WTC11 (cell line): Measurements from ENCODE around the gene SPINT2. TPM values are rescaled to one million over a fixed set of nuclear protein-coding genes. Genes with fewer than 3 reads are reported as not detected.

Experiments
- ATAC-seq: fragments of 200-7000 bp; cut with Tn5 transposase; 2 replicates; pipeline ENCODE4 v1.10.0; 2021; ENCODE audit warnings: mild to moderate bottlenecking, moderate library complexity
- CTCF ChIA-PET: fragments of 300-600 bp; sonication (Branson Sonifier 250); formaldehyde crosslinking; loops from one replicate; lab custom pipeline; 2021; ENCODE audit warnings: antibody characterized with exemption; lab: Charles Lee
- POLR2A ChIA-PET: fragments of 350-600 bp; sonication (Branson Sonifier 250); formaldehyde crosslinking; loops from one replicate; lab custom pipeline; 2021; ENCODE audit warnings: antibody characterized with exemption; lab: Charles Lee
- DNase-seq: peaks from one replicate; pipeline ENCODE4 v3.0.0; 2021; ENCODE audit warnings: low spot score
- H3K27ac Mint-ChIP-seq: 2 replicates; pipeline ENCODE4 v1.8.0; 2021; ENCODE audit warnings: mixed read lengths
- H3K27me3 Mint-ChIP-seq: 2 replicates; pipeline ENCODE4 v1.8.0; 2021; ENCODE audit warnings: low read depth, mild to moderate bottlenecking, moderate library complexity, mixed read lengths
- H3K36me3 Mint-ChIP-seq: 2 replicates; pipeline ENCODE4 v1.8.0; 2021; ENCODE audit warnings: mixed read lengths
- H3K4me1 Mint-ChIP-seq: 2 replicates; pipeline ENCODE4 v1.8.0; 2022; ENCODE audit warnings: mixed read lengths
- H3K4me3 Mint-ChIP-seq: 2 replicates; pipeline ENCODE4 v1.8.0; 2021; ENCODE audit warnings: mild to moderate bottlenecking, moderate library complexity, mixed read lengths
- H3K9me3 Mint-ChIP-seq: 2 replicates; pipeline ENCODE4 v1.8.0; 2021; ENCODE audit warnings: mixed read lengths
- E2F1 ChIP-seq: sonication (generic); formaldehyde crosslinking; IDR thresholded peaks from 2 replicates; pipeline ENCODE4 v1.8.0; 2022; ENCODE audit warnings: mild to moderate bottlenecking, missing genetic modification reagents
- EMX1 ChIP-seq: fragments of 250-450 bp; sonication (Bioruptor Pico); IDR thresholded peaks from 2 replicates; pipeline ENCODE4 v1.8.0; 2021; ENCODE audit warnings: mild to moderate bottlenecking
- HMGA2 ChIP-seq: fragments of 250-450 bp; sonication (Bioruptor Pico); IDR thresholded peaks from 2 replicates; pipeline ENCODE4 v1.4.0; 2021; ENCODE audit warnings: mild to moderate bottlenecking, moderate library complexity
- JUN ChIP-seq: sonication (generic); formaldehyde crosslinking; IDR thresholded peaks from 2 replicates; pipeline ENCODE4 v1.8.0; 2023; ENCODE audit warnings: mild to moderate bottlenecking, missing genetic modification reagents
- NFATC4 ChIP-seq: fragments of 250-450 bp; sonication (Bioruptor Pico); IDR thresholded peaks from 2 replicates; pipeline ENCODE4 v1.9.0; 2021; ENCODE audit warnings: mild to moderate bottlenecking
- NR2C2 ChIP-seq: sonication (generic); formaldehyde crosslinking; IDR thresholded peaks from 2 replicates; pipeline ENCODE4 v1.8.0; 2022; ENCODE audit warnings: mild to moderate bottlenecking, missing genetic modification reagents
- RELA ChIP-seq: sonication (generic); formaldehyde crosslinking; IDR thresholded peaks from 2 replicates; pipeline ENCODE4 v1.8.1; 2022; ENCODE audit warnings: missing genetic modification reagents, mild to moderate bottlenecking, borderline replicate concordance
- SMAD4 ChIP-seq: sonication (generic); formaldehyde crosslinking; IDR thresholded peaks from 2 replicates; pipeline ENCODE4 v1.8.0; 2022; ENCODE audit warnings: mild to moderate bottlenecking, missing genetic modification reagents
- SOX15 ChIP-seq: fragments of 250-450 bp; sonication (Bioruptor Pico); IDR thresholded peaks from 2 replicates; pipeline ENCODE4 v1.9.0; 2021; ENCODE audit warnings: mild to moderate bottlenecking
- TCF7 ChIP-seq: sonication (generic); formaldehyde crosslinking; IDR thresholded peaks from 2 replicates; pipeline ENCODE4 v1.8.0; 2022; ENCODE audit warnings: mild to moderate bottlenecking, low read depth, missing genetic modification reagents, moderate library complexity
- TEAD1 ChIP-seq: sonication (generic); formaldehyde crosslinking; IDR thresholded peaks from 2 replicates; pipeline ENCODE4 v1.8.0; 2022; ENCODE audit warnings: mild to moderate bottlenecking, missing genetic modification reagents
- TP53 ChIP-seq: sonication (generic); formaldehyde crosslinking; IDR thresholded peaks from 2 replicates; pipeline ENCODE4 v1.8.1; 2023; ENCODE audit warnings: mild to moderate bottlenecking, missing genetic modification reagents
- ZBTB43 ChIP-seq: sonication (generic); formaldehyde crosslinking; IDR thresholded peaks from 2 replicates; pipeline ENCODE4 v1.8.1; 2023; ENCODE audit warnings: mild to moderate bottlenecking, missing genetic modification reagents
- ZNF396 ChIP-seq: fragments of 250-450 bp; sonication (Bioruptor Pico); IDR thresholded peaks from 2 replicates; pipeline ENCODE4 v1.8.0; 2021; ENCODE audit warnings: mild to moderate bottlenecking, moderate library complexity, borderline replicate concordance
- ZNF512 ChIP-seq: sonication (generic); formaldehyde crosslinking; IDR thresholded peaks from 2 replicates; pipeline ENCODE4 v1.8.1; 2022; ENCODE audit warnings: missing genetic modification reagents, borderline replicate concordance
- total RNA-seq: library from RNA; stranded (reverse); gene quantifications from 3 replicates; pipeline ENCODE4 v1.2.3, GENCODE V29; 2021
- TF ChIP-seq, protein P1 (sequence below): sonication (generic); formaldehyde crosslinking; IDR thresholded peaks from 2 replicates; pipeline ENCODE4 v1.8.1; 2023; ENCODE audit warnings: mild to moderate bottlenecking, missing genetic modification reagents, moderate library complexity
- TF ChIP-seq, protein P2 (sequence below): sonication (generic); formaldehyde crosslinking; IDR thresholded peaks from 2 replicates; pipeline ENCODE4 v1.8.0; 2023; ENCODE audit warnings: missing genetic modification reagents, mild to moderate bottlenecking, borderline replicate concordance
- TF ChIP-seq, protein P3 (sequence below): fragments of 250-450 bp; sonication (Bioruptor Pico); IDR thresholded peaks from 2 replicates; pipeline ENCODE4 v1.9.0; 2021; ENCODE audit warnings: mild to moderate bottlenecking
- TF ChIP-seq, protein P4 (sequence below): sonication (generic); formaldehyde crosslinking; IDR thresholded peaks from 2 replicates; pipeline ENCODE4 v1.8.1; 2022; ENCODE audit warnings: low read depth, missing genetic modification reagents, borderline replicate concordance
- TF ChIP-seq, protein P5 (sequence below): sonication (generic); formaldehyde crosslinking; IDR thresholded peaks from 2 replicates; pipeline ENCODE4 v1.8.1; 2023; ENCODE audit warnings: mild to moderate bottlenecking, moderate library complexity, missing genetic modification reagents

SPINT2 gene
- total RNA-seq, 1 experiment from 2014 or later: 335 TPM

DNA sequence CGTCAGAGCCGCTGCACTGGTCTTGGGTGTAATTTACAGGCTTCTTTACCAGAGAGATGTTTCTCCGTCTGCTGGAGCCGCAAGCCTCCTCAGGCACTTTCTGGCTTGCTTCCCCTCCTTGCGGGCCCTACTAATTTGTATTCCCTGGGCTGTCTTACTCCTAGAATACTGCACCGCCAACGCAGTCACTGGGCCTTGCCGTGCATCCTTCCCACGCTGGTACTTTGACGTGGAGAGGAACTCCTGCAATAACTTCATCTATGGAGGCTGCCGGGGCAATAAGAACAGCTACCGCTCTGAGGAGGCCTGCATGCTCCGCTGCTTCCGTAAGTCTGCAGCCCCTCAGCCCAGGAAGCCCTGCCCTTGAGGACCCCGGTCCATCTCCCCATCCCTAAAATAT is 25.6 kb downstream of the SPINT2 start:
- ChIA-PET CTCF (interaction anchor here (1.1 kb wide), 1 partner anchor 46 kb away, joined by 3 read pairs; no protein-coding TSS in a partner anchor), POLR2A (no interaction called here)
- Mint-ChIP-seq H3K27ac (no peak overlapping the region), H3K27me3 (no peaks in the 10 kb centered on the region), H3K4me1 (no peaks in the 10 kb centered on the region), H3K9me3 (no peaks in the 10 kb centered on the region), H3K36me3 (peaks cover 54% of the 10 kb centered on the region), H3K4me3 (no peak overlapping the region)
- ATAC-seq (no peak), DNase-seq (no peak)
- TF ChIP-seq, protein P1, sequence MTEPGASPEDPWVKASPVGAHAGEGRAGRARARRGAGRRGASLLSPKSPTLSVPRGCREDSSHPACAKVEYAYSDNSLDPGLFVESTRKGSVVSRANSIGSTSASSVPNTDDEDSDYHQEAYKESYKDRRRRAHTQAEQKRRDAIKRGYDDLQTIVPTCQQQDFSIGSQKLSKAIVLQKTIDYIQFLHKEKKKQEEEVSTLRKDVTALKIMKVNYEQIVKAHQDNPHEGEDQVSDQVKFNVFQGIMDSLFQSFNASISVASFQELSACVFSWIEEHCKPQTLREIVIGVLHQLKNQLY: no peak
- TF ChIP-seq HMGA2 (CRISPR knock-in tag) (no peak), SMAD4 (CRISPR knock-in tag) (no peak), NFATC4 (no peak), ZNF512 (no peak), E2F1 (CRISPR knock-in tag) (no peak), TEAD1 (CRISPR knock-in tag) (no peak), NR2C2 (CRISPR knock-in tag) (no peak), TCF7 (no peak), ZBTB43 (CRISPR knock-in tag) (no peak), TP53 (CRISPR knock-in tag) (no peak), EMX1 (no peak), ZNF396 (CRISPR knock-in tag) (no peak), SOX15 (CRISPR knock-in tag) (no peak), JUN (no peak), RELA (no peak)
- TF ChIP-seq, protein P2, sequence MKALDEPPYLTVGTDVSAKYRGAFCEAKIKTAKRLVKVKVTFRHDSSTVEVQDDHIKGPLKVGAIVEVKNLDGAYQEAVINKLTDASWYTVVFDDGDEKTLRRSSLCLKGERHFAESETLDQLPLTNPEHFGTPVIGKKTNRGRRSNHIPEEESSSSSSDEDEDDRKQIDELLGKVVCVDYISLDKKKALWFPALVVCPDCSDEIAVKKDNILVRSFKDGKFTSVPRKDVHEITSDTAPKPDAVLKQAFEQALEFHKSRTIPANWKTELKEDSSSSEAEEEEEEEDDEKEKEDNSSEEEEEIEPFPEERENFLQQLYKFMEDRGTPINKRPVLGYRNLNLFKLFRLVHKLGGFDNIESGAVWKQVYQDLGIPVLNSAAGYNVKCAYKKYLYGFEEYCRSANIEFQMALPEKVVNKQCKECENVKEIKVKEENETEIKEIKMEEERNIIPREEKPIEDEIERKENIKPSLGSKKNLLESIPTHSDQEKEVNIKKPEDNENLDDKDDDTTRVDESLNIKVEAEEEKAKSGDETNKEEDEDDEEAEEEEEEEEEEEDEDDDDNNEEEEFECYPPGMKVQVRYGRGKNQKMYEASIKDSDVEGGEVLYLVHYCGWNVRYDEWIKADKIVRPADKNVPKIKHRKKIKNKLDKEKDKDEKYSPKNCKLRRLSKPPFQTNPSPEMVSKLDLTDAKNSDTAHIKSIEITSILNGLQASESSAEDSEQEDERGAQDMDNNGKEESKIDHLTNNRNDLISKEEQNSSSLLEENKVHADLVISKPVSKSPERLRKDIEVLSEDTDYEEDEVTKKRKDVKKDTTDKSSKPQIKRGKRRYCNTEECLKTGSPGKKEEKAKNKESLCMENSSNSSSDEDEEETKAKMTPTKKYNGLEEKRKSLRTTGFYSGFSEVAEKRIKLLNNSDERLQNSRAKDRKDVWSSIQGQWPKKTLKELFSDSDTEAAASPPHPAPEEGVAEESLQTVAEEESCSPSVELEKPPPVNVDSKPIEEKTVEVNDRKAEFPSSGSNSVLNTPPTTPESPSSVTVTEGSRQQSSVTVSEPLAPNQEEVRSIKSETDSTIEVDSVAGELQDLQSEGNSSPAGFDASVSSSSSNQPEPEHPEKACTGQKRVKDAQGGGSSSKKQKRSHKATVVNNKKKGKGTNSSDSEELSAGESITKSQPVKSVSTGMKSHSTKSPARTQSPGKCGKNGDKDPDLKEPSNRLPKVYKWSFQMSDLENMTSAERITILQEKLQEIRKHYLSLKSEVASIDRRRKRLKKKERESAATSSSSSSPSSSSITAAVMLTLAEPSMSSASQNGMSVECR (CRISPR knock-in tag): no peak
- TF ChIP-seq, protein P3, sequence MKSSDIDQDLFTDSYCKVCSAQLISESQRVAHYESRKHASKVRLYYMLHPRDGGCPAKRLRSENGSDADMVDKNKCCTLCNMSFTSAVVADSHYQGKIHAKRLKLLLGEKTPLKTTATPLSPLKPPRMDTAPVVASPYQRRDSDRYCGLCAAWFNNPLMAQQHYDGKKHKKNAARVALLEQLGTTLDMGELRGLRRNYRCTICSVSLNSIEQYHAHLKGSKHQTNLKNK (CRISPR knock-in tag): no peak
- TF ChIP-seq, protein P4, sequence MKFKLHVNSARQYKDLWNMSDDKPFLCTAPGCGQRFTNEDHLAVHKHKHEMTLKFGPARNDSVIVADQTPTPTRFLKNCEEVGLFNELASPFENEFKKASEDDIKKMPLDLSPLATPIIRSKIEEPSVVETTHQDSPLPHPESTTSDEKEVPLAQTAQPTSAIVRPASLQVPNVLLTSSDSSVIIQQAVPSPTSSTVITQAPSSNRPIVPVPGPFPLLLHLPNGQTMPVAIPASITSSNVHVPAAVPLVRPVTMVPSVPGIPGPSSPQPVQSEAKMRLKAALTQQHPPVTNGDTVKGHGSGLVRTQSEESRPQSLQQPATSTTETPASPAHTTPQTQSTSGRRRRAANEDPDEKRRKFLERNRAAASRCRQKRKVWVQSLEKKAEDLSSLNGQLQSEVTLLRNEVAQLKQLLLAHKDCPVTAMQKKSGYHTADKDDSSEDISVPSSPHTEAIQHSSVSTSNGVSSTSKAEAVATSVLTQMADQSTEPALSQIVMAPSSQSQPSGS (CRISPR knock-in tag): no peak
- TF ChIP-seq, protein P5, sequence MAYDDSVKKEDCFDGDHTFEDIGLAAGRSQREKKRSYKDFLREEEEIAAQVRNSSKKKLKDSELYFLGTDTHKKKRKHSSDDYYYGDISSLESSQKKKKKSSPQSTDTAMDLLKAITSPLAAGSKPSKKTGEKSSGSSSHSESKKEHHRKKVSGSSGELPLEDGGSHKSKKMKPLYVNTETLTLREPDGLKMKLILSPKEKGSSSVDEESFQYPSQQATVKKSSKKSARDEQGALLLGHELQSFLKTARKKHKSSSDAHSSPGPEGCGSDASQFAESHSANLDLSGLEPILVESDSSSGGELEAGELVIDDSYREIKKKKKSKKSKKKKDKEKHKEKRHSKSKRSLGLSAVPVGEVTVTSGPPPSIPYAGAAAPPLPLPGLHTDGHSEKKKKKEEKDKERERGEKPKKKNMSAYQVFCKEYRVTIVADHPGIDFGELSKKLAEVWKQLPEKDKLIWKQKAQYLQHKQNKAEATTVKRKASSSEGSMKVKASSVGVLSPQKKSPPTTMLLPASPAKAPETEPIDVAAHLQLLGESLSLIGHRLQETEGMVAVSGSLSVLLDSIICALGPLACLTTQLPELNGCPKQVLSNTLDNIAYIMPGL (CRISPR knock-in tag): no peak
